Central memory CD8-positive, alpha-beta T cell (primary cell): ENCODE data around the gene FBXL17.

Experiments
- ATAC-seq: fragments of 150-1000 bp; cut with Tn5 transposase; replicated peaks from 2 replicates; pipeline ENCODE4 v1.10.0; 2022; ENCODE audit warnings: mild to moderate bottlenecking, moderate FRiP score, moderate number of reproducible peaks; ENCODE audit not compliant: poor library complexity, severe bottlenecking; ENCODE audit errors: extremely low read depth
- DNase-seq, 2 donors: peaks; one replicate each; pipeline ENCODE4 v3.0.0; 2021; ENCODE audit warnings: low spot score in 2 of 2
- H3K27ac Mint-ChIP-seq: one replicate; pipeline ENCODE4 v1.8.0; 2022; ENCODE audit warnings: low read depth, mild to moderate bottlenecking, moderate library complexity, mixed read lengths
- H3K27me3 Mint-ChIP-seq: one replicate; pipeline ENCODE4 v1.8.0; 2022; ENCODE audit warnings: mixed read lengths
- H3K36me3 Mint-ChIP-seq: one replicate; pipeline ENCODE4 v1.8.0; 2022; ENCODE audit warnings: mild to moderate bottlenecking, moderate library complexity, mixed read lengths; ENCODE audit not compliant: insufficient read depth
- H3K4me1 Mint-ChIP-seq: one replicate; pipeline ENCODE4 v1.8.0; 2022; ENCODE audit warnings: mixed read lengths
- H3K4me3 Mint-ChIP-seq: one replicate; pipeline ENCODE4 v1.8.0; 2022; ENCODE audit warnings: mild to moderate bottlenecking, moderate library complexity, mixed read lengths
- H3K9me3 Mint-ChIP-seq: one replicate; pipeline ENCODE4 v1.8.0; 2022; ENCODE audit warnings: mixed read lengths

Gene FBXL17

DNA sequence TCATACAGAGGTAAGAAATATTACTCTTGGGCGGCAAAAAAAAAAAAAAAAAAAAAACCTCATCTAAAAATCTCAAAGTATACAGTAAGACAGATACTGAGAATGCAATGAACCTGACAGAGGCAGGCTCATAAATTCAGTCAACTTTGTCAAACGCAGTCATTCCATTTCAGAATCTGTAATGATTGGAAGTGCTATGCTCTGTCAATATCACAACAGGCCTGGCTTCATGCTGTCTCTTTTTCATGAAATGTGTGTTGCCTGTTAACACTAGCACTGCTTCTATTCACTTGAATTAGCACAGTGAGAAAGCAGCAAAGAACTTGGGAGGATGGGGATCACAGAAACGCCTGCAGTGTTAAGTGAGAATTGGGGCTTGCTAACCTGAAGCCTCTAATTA lies 510.9 kb downstream of the FBXL17 start:
- no peak overlapping the region for H3K4me3 Mint-ChIP-seq
- H3K27me3 Mint-ChIP-seq, result no peaks in the 10 kb centered on the region
- H3K4me1 Mint-ChIP-seq, result peaks cover 5% of the 10 kb centered on the region
- H3K9me3 Mint-ChIP-seq, result no peaks in the 10 kb centered on the region
- ATAC-seq (no peak), DNase-seq (no peak)
- H3K36me3 Mint-ChIP-seq, result peaks cover 2% of the 10 kb centered on the region
- no peak overlapping the region for H3K27ac Mint-ChIP-seq

DNA sequence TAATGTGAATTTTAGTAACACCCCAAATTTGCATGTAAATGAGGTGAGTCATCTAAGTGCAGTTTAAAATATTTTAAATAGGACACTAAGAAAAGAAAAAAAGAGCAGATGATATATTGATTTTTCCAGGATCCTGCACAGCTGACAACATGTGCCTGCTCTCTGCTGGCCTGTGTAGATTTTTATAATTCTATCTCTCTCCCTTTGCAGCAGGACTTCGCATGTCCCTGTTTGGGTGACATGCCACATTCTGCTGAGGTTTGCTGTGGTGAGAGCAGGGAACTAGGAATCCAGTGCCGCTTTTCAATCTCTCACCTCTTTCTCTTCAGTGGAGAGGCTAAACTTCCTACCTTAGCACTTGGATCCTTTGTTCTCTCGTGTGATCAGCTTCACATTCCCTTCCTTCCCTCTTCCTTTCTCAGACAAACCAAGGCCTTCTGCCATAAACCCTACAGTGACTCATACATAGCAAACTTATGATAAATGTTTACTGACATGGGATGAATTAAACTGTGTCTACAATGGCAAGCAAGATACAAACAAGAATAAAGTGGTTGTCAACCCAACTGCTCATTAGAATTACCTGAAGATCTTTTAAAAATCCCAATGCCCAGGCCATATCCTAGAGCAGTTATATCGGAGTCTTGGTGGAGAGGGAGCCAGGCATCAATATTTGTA lies 512.3 kb downstream of the FBXL17 start:
- Mint-ChIP-seq H3K4me1 (peaks cover 5% of the 10 kb centered on the region), H3K9me3 (no peaks in the 10 kb centered on the region), H3K36me3 (peaks cover 2% of the 10 kb centered on the region), H3K27me3 (no peaks in the 10 kb centered on the region), H3K27ac (no peak overlapping the region), H3K4me3 (no peak overlapping the region)
- no peak for DNase-seq
- ATAC-seq, result no peak

DNA sequence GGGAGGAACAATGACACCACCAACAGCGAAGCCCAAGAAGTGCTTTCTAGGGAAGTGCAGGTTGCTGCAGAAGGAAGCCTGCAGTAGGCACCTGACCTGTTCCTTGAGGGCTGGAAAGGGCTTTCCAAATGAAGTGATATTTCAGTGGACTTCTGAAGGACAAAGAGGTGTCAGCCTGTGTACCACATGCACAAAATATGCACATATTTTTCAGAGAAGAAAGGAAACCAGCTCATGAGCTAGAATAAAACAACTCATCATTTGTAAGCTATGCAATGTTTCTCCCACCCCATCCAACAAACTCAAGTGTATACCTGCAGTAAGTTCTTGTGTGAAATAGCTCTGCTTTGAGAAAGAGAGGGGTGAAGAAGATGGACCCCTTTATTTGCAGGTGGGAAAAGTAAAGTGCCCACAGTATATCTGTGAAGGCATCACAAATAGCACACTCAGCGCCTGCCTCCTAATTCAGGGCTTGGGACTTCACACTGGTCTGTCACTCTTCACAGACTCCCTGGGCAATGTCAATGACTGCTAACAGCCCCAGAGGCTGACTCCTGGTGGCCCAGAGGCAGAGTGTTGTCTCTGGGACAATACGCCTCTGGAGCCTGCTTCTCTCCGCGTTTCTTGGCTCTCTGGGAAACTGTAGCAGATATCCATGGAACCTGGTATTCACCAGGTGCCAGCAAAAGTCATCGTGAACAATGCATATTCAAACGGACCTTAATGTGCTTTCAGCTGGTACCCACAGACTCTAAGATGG lies 513.1 kb downstream of the FBXL17 start:
- peaks cover 2% of the 10 kb centered on the region for H3K36me3 Mint-ChIP-seq
- ATAC-seq (no peak), DNase-seq (no peak)
- peaks cover 5% of the 10 kb centered on the region for H3K4me1 Mint-ChIP-seq
- H3K9me3 Mint-ChIP-seq, result no peaks in the 10 kb centered on the region
- no peak overlapping the region for H3K27ac Mint-ChIP-seq
- H3K27me3 Mint-ChIP-seq, result no peaks in the 10 kb centered on the region
- H3K4me3 Mint-ChIP-seq, result no peak overlapping the region

DNA sequence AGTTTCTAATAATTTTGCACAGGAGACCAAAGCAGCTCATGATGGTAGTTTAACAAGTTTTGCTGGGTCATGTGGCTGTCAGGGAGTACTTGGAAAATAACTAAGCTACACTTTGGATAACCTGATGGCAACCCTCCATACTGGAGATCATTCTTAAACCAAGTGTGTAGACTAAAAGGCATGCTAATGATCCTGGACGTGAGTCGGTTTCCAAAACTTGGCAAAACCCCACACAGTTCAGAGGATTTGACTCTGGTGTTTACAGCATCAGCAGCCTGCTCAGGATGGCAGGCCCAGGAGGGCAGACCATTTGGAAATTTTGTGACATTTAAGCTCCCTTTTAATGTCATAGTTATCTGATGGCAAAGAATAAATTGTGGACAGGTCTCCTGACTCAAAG lies 514.6 kb downstream of the FBXL17 start:
- Mint-ChIP-seq H3K9me3 (no peaks in the 10 kb centered on the region), H3K27me3 (no peaks in the 10 kb centered on the region), H3K36me3 (peaks cover 2% of the 10 kb centered on the region), H3K4me1 (peaks cover 5% of the 10 kb centered on the region), H3K27ac (no peak overlapping the region), H3K4me3 (no peak overlapping the region)
- no peak for DNase-seq
- ATAC-seq, result no peak

DNA sequence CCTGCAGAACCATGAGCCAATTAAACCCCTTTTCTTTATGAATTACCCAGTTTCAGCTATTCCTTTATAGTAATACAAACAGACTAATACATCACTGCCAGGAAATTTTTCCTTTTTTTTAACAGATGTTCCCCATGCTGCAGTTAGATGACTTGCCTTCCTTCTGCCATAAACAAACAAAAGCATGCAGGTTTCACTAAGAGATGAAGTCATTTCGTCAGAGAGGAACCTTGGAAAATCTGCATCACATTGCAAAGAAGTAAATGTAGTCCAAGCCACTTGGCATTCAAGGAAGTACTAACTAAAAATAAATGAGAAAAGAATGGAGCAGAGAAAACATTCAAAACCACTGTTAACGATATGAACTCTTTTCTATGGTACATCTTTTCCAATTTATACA lies 517.1 kb downstream of the FBXL17 start:
- Mint-ChIP-seq H3K36me3 (peaks cover 2% of the 10 kb centered on the region), H3K4me1 (peaks cover 3% of the 10 kb centered on the region), H3K27ac (no peak overlapping the region), H3K9me3 (no peaks in the 10 kb centered on the region), H3K4me3 (no peak overlapping the region), H3K27me3 (no peaks in the 10 kb centered on the region)
- DNase-seq, result no peak
- no peak for ATAC-seq

DNA sequence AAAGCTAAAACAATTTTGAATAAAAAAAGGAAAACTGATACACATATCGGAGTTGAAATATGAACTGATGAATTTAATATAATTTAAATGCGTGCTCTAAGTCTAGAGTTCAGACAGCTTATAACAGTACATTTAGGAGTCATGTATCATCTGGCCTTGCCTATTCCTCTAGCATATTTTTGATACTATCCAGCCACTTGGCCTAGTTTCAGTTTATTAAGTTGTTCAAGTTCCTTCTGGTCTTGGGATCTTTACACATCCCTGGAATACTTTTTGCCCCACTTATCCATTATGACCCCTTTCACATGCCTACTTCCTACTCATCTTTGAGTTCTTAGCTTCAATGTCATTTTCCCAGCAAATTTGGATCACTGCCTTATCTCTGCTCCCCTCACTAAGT lies 518.8 kb downstream of the FBXL17 start:
- H3K9me3 Mint-ChIP-seq, result no peaks in the 10 kb centered on the region
- H3K27me3 Mint-ChIP-seq, result no peaks in the 10 kb centered on the region
- H3K36me3 Mint-ChIP-seq, result peaks cover 2% of the 10 kb centered on the region
- no peaks in the 10 kb centered on the region for H3K4me1 Mint-ChIP-seq
- DNase-seq, result no peak
- no peak overlapping the region for H3K4me3 Mint-ChIP-seq
- ATAC-seq, result no peak
- no peak overlapping the region for H3K27ac Mint-ChIP-seq

DNA sequence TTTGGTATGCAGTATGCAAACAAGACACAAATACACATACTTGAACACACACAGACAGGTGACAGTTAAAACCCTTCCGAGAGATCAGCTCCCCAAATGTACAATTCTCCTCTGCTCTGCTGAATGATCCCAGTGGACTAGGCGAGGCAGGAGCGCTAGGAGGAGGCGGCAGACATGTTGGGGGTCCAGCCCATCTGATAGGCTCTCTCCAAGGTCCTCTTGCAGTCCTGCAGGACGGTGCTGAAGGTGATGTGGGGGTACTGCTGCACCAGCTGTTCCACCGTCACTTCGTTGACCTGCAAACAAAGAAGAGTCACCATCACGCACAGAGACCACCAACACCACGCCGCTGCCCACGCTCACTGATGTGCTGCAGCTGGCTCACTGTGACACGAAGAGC lies 520.3 kb downstream of the FBXL17 start:
- Mint-ChIP-seq H3K36me3 (peaks cover 2% of the 10 kb centered on the region), H3K27ac (no peak overlapping the region), H3K27me3 (no peaks in the 10 kb centered on the region), H3K4me3 (no peak overlapping the region), H3K9me3 (no peaks in the 10 kb centered on the region), H3K4me1 (no peaks in the 10 kb centered on the region)
- DNase-seq (no peak), ATAC-seq (no peak)

DNA sequence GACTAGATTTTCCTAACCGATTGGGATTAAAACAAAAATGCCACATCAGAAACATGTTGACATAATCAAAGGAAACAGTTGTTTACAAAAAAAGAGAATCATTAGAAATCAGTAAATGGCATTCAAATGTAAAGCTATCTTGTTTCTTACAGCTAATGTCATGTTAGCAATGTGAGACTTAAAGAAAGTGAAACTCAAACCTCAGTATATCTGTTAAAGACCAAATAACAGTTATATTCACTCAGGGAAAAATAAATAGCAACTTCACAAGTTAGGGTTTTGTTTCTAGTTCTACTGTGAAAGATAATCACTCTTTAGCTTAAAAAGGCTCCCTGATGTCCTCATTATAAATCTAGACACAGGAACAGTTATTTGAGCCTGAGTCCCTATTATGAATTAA lies 521.9 kb downstream of the FBXL17 start:
- H3K27me3 Mint-ChIP-seq, result no peaks in the 10 kb centered on the region
- DNase-seq (no peak), ATAC-seq (no peak)
- no peaks in the 10 kb centered on the region for H3K4me1 Mint-ChIP-seq
- no peak overlapping the region for H3K27ac Mint-ChIP-seq
- no peak overlapping the region for H3K4me3 Mint-ChIP-seq
- H3K9me3 Mint-ChIP-seq, result no peaks in the 10 kb centered on the region
- no peaks in the 10 kb centered on the region for H3K36me3 Mint-ChIP-seq

DNA sequence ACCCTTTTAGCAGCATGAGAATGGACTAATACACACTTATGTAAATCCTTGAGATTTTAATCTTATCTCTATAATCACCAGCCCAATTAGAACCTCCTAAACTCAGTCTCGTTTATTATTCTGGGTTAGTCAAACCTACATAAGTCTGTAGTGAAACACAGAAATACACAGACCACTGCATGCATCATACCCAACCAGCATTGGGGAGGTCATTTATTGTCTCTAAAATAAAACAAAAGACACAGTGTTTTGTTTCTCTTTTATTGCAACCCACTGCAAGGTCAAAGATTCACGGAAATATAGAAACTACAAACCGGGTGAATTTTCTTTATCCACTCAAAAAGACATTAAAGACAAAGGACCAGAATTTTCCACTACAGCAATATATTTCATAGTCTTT lies 523.1 kb downstream of the FBXL17 start:
- no peak overlapping the region for H3K4me3 Mint-ChIP-seq
- no peak overlapping the region for H3K27ac Mint-ChIP-seq
- H3K27me3 Mint-ChIP-seq, result no peaks in the 10 kb centered on the region
- DNase-seq, result no peak
- no peak for ATAC-seq
- H3K9me3 Mint-ChIP-seq, result no peaks in the 10 kb centered on the region
- no peaks in the 10 kb centered on the region for H3K36me3 Mint-ChIP-seq
- no peaks in the 10 kb centered on the region for H3K4me1 Mint-ChIP-seq

DNA sequence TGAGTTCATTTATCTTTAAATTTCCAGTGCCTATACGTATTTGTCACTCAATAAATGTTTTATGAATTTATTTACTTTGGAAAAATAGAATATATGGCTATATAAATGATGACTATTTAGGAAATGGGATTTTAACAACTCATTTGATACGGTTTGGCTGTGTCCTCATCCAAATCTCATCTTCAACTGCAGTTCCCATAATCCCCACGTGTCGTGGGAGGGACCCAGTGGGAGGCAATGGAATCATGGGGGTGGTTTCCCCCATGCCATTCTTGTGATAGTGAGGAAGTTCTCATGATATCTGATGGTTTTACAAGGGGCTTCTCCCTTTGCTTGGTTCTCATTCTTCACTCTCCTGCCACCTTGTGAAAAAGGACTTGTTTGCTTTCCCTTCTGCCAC lies 523.6 kb downstream of the FBXL17 start:
- Mint-ChIP-seq H3K27ac (no peak overlapping the region), H3K36me3 (no peaks in the 10 kb centered on the region), H3K27me3 (no peaks in the 10 kb centered on the region), H3K4me1 (no peaks in the 10 kb centered on the region), H3K9me3 (no peaks in the 10 kb centered on the region), H3K4me3 (no peak overlapping the region)
- no peak for ATAC-seq
- no peak for DNase-seq

DNA sequence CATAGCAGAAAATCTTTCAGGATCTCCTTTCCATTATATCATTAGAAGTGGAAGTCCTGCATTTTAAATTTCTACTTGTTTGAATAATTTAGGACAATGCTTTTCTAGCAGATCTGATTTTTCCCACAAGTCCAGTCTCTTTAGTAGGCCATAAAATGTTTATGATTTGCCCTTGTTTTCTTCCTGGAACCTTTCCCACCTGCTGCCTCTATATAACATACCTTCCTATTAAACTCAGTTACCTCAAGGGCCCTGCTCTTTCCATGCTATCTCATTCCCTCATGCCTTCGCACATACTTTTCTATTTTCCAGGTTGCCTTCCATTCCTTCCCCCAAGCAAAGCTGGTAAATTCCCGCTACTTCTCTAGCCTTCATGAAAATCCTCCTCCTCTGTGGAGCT lies 524.1 kb downstream of the FBXL17 start:
- Mint-ChIP-seq H3K27ac (no peak overlapping the region), H3K27me3 (no peaks in the 10 kb centered on the region), H3K4me3 (no peak overlapping the region), H3K4me1 (no peaks in the 10 kb centered on the region), H3K36me3 (no peaks in the 10 kb centered on the region), H3K9me3 (no peaks in the 10 kb centered on the region)
- ATAC-seq (no peak), DNase-seq (no peak)

DNA sequence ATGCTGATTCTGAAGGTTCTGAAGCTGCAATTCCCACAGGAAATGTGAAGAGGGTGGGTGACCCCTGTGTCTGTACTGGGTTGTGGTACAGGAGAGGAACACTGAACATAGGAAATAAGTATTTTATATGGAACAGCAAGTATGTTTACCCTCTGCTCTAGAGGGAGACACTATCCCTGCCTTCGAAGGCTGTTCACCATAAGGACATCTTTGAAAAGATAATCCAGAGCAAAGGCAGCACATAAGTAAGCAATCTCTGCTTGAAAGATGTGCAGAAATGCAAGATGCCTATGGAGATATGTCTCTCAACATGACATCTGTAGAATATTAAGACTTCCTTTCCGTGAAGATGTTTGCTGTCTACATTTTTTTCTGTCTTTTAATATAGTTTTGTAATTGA lies 526.7 kb downstream of the FBXL17 start:
- no peak for ATAC-seq
- H3K27ac Mint-ChIP-seq, result no peak overlapping the region

DNA sequence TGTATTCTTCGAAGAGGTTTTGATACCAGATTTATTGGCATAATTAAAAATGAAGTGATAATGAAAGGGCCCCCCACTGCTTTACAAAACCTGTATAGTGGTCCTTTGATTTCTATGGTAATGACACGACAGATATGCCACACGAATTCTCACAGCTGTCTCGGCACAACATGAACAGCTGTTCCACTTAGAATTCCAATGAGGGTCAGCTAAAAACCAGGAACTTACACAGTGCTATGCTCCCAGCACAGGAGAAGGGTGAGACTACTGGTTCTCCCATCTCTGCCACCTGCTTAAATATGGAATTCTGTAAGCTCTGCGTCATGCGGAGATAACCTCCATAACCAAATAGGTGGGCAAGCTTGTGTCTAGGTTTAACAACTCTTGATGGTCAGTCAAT lies 528.2 kb downstream of the FBXL17 start:
- Mint-ChIP-seq H3K36me3 (no peaks in the 10 kb centered on the region), H3K9me3 (no peaks in the 10 kb centered on the region), H3K4me3 (no peak overlapping the region), H3K4me1 (no peaks in the 10 kb centered on the region), H3K27me3 (no peaks in the 10 kb centered on the region), H3K27ac (no peak overlapping the region)
- ATAC-seq (no peak), DNase-seq (no peak)

More for the DNA sequence above, 526.7 kb downstream of the FBXL17 start:
- DNase-seq, result no peak
- H3K9me3 Mint-ChIP-seq, result no peaks in the 10 kb centered on the region
- no peaks in the 10 kb centered on the region for H3K4me1 Mint-ChIP-seq
- no peaks in the 10 kb centered on the region for H3K36me3 Mint-ChIP-seq
- H3K27me3 Mint-ChIP-seq, result no peaks in the 10 kb centered on the region
- no peak overlapping the region for H3K4me3 Mint-ChIP-seq
